ENCODE data around the gene HABP2.

HABP2 gene

GRCh38 chr10:113594652-113595051 lies 41.8 kb downstream of the HABP2 start:
- TF ChIP-seq CTCF (conservative IDR thresholded peaks at IDR 0.05), result no peak
- TF ChIP-seq ZFX (IDR thresholded peaks at IDR 0.05), result no peak

DNA sequence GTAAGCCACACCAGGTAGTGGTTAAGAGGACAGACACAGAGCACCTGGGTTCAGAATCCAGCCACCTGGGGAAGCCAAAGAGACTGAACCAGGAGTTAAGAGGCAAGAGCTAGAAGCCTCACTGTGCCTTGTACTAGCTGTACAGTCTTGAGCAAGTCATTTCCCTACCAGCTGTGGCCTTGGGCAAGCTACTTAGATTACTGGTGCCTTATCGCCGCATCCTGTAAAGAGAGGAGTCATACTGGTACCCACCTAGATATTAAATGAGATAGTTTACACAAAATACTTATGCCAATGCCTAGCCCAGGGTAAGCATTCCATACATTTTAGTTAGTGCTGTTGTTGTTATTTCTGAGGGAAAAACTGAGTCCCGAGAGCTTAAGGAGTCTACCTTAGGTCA lies 47.7 kb downstream of the HABP2 start:
- TF ChIP-seq ZFX (IDR thresholded peaks at IDR 0.05), result no peak
- no peak for TF ChIP-seq CTCF (conservative IDR thresholded peaks at IDR 0.05)
- no peak overlapping the region for H3K27ac ChIP-seq

More at GRCh38 chr10:113594652-113595051, 41.8 kb downstream of the HABP2 start:
- no peak overlapping the region for H3K27ac ChIP-seq

- TF ChIP-seq CTCF (conservative IDR thresholded peaks at IDR 0.05) (no peak), ZFX (IDR thresholded peaks at IDR 0.05) (no peak)
- no peak overlapping the region for H3K27ac ChIP-seq
These were observed 50.4 kb downstream of the HABP2 start for GRCh38 chr10:113603057-113603777.

DNA sequence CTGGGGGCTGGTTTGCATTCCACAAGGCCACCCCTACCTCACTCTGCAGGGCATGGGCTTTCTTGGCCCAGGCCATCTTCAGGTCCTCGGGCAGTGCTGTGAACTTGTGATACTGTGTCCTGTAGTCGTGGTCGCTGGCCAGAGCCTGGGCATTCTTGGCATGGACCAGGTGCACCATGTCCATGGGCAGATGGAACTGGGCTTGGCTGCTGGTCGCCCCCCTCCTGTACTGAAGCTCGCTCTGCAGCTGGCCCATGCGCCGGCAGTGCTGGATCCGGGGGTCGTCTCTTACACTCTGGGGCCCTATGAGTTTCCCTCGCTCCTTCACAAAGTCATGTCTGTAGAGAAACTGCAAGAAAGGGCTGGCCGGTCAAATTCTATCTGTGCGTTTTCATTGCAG lies 51.7 kb downstream of the HABP2 start:
- H3K27ac ChIP-seq, result no peak overlapping the region
- TF ChIP-seq ZFX (IDR thresholded peaks at IDR 0.05), result no peak

- TF ChIP-seq ZFX (IDR thresholded peaks at IDR 0.05), result no peak
- no peak for TF ChIP-seq CTCF (conservative IDR thresholded peaks at IDR 0.05)
- H3K27ac ChIP-seq, result no peak overlapping the region
These were observed 52.6 kb downstream of the HABP2 start for GRCh38 chr10:113605268-113605978.

DNA sequence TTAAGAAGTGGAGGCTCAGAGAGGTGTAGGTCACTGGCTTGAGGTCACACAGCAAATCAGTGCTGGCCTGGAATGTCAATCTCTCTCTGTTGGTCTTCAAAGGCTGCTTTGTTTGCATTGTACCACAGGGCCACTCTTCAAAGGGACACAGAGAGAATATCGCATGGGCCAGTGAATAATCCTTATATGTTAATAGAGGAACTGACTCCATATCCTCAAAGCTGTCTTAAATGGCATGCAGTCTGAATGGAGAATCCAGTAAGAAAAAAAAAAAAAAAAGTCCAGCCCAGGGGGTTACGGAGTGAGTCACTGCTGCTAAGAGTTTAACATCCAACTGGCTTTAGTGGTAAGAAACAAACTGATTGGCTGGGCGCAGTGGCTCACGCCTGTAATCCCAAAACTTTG lies 56.9 kb downstream of the HABP2 start:
- no peak for TF ChIP-seq CTCF (conservative IDR thresholded peaks at IDR 0.05)
- TF ChIP-seq ZFX (IDR thresholded peaks at IDR 0.05), result no peak
- no peak overlapping the region for H3K27ac ChIP-seq

DNA sequence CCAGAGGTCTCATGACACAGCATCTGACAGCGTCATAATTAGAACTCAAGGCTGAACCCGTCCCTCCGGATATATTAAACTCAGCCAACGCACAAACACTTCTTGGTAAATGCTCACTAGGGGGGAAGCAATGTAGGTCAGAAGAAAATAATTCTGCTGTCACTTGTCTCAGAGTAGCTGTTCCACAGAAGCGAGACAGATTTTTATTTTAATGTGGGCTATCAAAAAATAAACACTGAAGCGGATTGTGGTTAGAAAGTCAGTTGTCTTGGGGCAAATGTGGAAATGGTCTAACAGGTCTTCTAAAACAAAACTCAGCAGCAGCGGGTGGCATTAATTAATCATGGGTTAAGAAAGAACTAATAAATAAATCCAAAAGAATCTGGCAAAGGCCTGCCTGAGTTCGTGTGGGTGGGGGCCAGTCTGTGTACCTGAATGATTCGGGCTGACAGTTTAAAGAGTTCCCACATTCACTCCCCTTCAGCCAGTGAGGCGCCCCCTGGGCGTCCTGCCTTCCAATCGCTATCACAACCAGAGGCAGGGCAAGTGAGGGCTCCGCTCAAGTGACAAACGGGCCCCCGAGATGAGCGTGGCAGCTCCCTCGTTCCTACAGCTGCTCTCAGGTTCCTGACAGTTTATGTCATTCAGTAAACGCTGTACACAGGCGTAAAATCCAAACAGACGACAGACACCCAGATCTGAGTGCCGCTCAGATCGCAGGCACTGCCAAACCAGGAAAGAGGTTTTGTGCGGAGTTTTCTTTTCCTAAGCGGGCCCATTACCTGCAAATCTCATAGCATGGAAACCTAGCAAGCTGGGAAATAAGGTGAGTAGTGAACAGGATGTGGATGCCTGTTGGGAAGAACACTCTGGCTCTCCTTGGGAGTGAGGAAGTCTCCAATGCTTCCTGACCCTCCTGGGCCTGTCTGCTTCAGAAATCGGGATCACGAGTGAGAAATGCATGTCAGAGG lies 58.1 kb downstream of the HABP2 start:
- H3K27ac ChIP-seq, result no peak overlapping the region
- TF ChIP-seq ZFX (IDR thresholded peaks at IDR 0.05), result no peak
- TF ChIP-seq CTCF (conservative IDR thresholded peaks at IDR 0.05), result no peak
